GM12874 (cell line): ENCODE results near the gene FBXL5.

Experiments
- TF ChIP-seq, protein P1 (sequence below): IDR thresholded peaks from 2 replicates; pipeline ENCODE4 v1.5.1; 2011; ENCODE audit warnings: low read depth, mild to moderate bottlenecking, control low read depth, low read length, moderate library complexity; ENCODE audit not compliant: insufficient read depth

The FBXL5 gene

DNA sequence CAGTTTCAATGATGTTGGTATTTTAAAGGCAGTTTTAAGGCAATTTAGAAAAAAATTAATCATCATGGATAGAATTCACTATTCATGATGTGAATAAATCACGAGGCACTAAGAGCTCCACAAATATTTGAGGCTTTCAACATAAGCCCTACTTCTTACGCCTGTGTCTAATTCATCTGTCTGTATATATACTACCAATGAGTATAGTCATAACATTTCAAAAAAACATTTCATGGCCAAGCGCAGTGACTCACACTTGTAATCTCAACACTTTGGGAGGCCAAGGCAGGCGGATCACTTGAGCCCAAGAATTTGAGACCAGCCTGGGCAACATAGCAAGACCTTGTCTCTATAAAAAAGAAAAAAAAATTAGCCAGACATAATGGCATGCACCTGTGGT lies 56.5 kb downstream of the FBXL5 start:
- TF ChIP-seq, protein P1, sequence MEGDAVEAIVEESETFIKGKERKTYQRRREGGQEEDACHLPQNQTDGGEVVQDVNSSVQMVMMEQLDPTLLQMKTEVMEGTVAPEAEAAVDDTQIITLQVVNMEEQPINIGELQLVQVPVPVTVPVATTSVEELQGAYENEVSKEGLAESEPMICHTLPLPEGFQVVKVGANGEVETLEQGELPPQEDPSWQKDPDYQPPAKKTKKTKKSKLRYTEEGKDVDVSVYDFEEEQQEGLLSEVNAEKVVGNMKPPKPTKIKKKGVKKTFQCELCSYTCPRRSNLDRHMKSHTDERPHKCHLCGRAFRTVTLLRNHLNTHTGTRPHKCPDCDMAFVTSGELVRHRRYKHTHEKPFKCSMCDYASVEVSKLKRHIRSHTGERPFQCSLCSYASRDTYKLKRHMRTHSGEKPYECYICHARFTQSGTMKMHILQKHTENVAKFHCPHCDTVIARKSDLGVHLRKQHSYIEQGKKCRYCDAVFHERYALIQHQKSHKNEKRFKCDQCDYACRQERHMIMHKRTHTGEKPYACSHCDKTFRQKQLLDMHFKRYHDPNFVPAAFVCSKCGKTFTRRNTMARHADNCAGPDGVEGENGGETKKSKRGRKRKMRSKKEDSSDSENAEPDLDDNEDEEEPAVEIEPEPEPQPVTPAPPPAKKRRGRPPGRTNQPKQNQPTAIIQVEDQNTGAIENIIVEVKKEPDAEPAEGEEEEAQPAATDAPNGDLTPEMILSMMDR, result no peak

DNA sequence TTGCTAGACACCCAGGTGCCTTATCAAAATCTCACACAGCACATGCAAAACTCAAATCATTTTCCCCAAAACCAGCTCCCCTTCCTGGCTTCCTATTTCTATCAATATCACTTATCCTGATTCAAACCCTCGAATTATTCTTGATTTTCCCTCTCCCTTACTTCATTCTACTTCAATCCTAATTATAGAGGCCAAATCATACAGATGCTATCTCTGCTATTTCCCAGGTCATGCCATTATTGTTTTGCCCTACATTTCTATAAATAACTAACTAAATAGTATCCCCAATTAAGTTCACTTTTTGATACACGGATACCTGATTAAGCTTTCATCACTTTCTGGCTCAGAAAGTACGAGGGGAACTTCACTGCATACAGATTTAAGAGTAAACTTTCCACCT lies 62.4 kb downstream of the FBXL5 start:
- TF ChIP-seq, protein P1, result no peak

DNA sequence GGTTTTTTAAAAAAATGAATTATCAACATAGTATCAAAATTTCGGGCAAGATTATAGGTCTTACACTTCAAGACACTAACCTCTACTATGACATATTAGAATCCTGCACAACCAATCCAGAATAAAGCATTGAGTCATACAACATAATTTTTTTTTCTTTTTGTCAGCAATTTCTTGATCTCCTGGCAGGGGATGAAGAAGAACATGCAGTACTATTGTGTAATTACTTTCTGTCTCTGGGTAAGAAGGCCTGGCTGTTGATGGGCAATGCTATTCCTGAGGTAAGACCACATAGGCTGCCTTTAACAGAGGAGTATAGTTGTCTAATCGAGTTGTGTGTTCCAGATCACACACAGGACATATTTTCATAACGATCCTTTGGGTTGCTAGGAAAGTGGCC lies 67.5 kb downstream of the FBXL5 start:
- TF ChIP-seq, protein P1, result no peak

DNA sequence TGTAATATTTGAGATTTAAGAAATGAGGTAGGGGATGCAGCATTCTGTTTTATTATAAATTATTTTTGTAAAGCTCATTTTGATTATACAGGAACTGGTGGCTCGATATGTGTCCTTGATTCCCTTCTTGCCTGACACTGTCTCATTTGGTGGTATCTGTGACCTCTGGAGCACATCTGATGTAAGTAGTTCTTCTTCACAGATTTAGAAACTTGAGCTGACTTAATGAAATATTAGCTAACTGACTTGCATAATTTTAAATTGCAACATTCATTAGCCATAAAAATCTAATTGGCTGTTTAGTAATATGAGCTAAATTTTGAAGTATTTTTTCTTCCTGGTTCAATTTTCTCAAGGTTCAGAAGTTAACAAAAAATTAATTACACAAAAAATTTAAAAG lies 69.1 kb downstream of the FBXL5 start:
- TF ChIP-seq, protein P1, result no peak

DNA sequence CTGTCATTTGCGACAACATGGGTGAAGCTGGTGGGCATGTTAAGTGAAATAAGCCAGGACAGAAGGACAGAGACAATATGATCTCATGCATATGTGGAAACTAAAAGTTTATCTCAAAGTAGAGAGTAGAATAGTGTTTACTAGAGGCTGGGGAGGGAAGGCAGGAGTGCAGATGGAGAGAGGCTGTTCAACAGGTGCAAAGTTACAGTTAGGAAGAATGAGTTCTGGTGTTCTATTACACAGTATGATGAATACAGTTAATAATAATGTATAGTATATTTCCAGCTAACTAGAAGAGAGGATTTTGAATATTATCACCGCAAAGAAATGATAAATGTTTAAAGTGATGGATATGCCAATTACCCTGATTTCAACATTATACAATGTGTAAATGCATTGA lies 69.8 kb downstream of the FBXL5 start:
- TF ChIP-seq, protein P1, result no peak

DNA sequence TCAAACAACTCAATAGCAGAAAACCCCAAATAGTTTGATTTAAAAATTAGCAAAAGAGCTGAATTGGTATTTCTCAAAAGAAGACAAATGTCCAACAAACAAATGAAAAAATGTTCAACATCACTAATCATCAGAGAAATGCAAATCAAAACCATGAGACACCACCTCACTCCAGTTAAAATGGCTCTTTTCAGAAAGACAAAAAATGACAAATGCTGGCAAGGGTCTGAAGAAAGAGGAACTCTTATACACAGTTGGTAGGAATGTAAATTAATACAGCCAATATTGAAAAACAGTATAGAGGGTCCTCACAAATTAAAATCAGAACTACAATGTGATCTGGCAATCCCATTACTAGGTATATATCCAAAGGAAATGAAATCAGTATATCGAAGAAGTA lies 70.4 kb downstream of the FBXL5 start:
- TF ChIP-seq, protein P1, result no peak

DNA sequence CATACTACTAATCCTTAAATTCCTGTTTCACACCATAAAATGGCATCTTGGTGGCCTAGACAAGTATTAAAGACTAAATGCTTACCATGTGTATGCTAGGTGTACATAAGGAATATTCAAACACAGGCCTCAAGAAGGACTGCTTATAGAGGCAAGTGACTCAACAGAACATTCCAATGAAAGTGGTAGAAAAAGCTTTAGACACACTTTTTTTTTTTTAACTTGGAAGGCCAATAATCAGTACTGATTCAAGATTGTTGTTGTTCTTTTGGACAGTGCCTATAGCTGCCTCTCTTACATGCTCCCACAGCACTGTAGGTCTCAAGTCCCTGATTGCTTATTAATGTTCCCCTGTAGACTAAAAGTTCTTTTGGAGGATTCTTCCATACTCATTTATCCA lies 77.6 kb downstream of the FBXL5 start:
- TF ChIP-seq, protein P1, result no peak

DNA sequence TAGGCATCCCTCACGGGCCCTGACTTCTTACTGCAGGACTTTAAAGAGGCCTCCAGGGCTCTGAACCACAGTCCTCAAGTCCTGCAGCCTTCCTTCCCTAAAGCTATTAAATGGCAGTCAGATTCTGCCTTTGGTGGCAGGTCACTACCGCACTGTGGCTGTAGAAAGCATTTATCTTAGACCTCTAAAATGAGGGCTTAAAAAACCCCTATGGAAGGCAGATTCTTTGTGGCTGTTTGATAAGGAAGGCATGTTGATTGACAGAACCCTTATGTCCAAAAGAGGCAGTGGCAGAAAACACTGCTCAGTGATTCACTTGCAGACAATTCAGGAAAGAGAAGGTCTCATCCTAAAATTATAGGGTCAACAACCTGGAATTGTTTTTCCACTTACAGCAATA lies 79.2 kb downstream of the FBXL5 start:
- TF ChIP-seq, protein P1, result no peak
